Measurements from ENCODE around the gene DENND2A. TPM values are rescaled to one million over a fixed set of nuclear protein-coding genes. Genes with fewer than 3 reads are reported as not detected.

The DENND2A gene
- total and polyA plus RNA-seq, 10 donors = 1.9 to 35.3 (median 14.9) TPM

DNA sequence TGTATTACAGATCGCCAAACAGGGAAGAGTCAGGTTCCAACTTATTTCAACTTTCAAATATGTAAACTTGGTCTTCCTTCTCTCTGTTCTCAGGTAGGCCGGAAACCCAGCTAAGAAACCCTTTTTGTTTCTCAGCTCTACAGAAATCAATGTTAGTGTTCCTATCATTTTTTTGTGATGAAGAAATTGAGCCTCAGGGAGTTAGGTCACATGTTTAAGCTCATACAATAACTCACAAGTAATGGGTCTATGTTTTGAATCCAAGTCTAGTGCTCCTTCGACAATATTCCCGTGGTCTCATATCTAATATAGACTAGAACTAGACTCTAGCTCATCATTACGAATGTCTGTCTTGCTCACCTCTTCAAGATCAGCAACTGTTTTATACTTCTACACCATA, 22.3 kb downstream of the DENND2A start:
- H3K4me1 ChIP-seq = no peaks in the 10 kb centered on the region
- H3K27ac ChIP-seq = no peak overlapping the region
- intact Hi-C loops (cut with DNase I; ENCODE audit: low total_unique reads) = no loop called here
- no peaks in the 10 kb centered on the region for H3K9me3 ChIP-seq
- no peak overlapping the region for H3K4me3 ChIP-seq
- TF ChIP-seq POLR2A (IDR thresholded peaks at IDR 0.05) = no peak
- no peak for TF ChIP-seq POLR2AphosphoS5 (IDR thresholded peaks at IDR 0.05)
- TF ChIP-seq, protein P1, sequence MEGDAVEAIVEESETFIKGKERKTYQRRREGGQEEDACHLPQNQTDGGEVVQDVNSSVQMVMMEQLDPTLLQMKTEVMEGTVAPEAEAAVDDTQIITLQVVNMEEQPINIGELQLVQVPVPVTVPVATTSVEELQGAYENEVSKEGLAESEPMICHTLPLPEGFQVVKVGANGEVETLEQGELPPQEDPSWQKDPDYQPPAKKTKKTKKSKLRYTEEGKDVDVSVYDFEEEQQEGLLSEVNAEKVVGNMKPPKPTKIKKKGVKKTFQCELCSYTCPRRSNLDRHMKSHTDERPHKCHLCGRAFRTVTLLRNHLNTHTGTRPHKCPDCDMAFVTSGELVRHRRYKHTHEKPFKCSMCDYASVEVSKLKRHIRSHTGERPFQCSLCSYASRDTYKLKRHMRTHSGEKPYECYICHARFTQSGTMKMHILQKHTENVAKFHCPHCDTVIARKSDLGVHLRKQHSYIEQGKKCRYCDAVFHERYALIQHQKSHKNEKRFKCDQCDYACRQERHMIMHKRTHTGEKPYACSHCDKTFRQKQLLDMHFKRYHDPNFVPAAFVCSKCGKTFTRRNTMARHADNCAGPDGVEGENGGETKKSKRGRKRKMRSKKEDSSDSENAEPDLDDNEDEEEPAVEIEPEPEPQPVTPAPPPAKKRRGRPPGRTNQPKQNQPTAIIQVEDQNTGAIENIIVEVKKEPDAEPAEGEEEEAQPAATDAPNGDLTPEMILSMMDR (IDR thresholded peaks at IDR 0.05 in 8 of 11, conservative IDR thresholded peaks at IDR 0.05 in 3 of 11) = no peak
- H3K27me3 ChIP-seq (replicated peaks in 1 of 7) = no peaks in the 10 kb centered on the region
- no peak for DNase-seq
- H3K36me3 ChIP-seq = no peaks in the 10 kb centered on the region
- WGBS, 5 donors = 90 to 97% (median 96%) methylated on average over 5 of the region's 5 CpGs

DNA sequence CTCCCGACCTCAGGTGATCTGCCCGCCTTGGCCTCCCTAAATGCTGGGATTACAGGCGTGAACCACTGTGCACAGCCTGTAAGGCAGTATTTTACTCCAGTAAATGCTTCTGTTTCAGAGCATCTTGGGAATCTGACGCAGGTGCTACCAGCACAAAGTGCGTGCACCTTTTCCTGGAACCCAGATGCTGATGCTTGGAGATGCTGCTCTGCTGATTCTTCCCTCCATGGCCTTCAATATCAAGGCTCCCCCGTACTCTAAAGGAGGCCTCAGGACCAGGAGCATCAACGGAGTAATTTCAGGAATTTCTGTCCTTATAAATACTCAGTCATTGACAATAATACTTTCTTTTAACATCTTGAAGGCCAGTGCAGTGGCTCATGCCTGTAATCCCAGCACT, 23.5 kb downstream of the DENND2A start:
- Histone ChIP-seq H3K4me1 (no peaks in the 10 kb centered on the region), H3K4me3 (no peak overlapping the region), H3K36me3 (no peaks in the 10 kb centered on the region), H3K27ac (no peak overlapping the region), H3K27me3 (replicated peaks in 1 of 7) (no peaks in the 10 kb centered on the region), H3K9me3 (no peaks in the 10 kb centered on the region)
- TF ChIP-seq POLR2AphosphoS5 (IDR thresholded peaks at IDR 0.05) (no peak), POLR2A (IDR thresholded peaks at IDR 0.05) (no peak)
- TF ChIP-seq, protein P1 (IDR thresholded peaks at IDR 0.05 in 8 of 11, conservative IDR thresholded peaks at IDR 0.05 in 3 of 11) = no peak
- intact Hi-C loops (cut with DNase I; ENCODE audit: low total_unique reads) = no loop called here
- DNase-seq = peak; percentile 1
- WGBS, 5 donors = 91 to 95% (median 91%) methylated on average over 7 of the region's 7 CpGs

DNA sequence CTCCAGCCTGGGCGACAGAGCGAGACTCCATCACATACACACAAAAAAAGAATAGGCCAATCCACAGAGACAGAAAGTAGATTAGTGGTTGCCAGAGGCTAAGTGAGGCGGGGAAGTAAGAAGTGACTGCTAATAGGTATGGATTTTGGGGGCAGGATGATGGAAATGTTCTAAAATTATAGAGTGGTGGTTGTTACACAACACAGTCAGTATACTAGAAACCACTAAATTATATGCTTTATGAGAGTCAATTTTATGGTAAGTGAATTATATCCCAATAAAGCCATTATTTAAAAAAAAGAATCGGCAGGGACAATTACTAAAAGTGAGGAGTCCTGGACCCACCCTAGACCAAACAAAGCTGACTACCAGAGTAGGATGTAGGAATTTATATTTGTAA, 24.3 kb downstream of the DENND2A start:
- WGBS, 5 donors = 68 to 95% (median 83%) methylated on average over 4 of the region's 4 CpGs
- H3K27me3 ChIP-seq (replicated peaks in 1 of 7) = no peaks in the 10 kb centered on the region
- H3K27ac ChIP-seq = no peak overlapping the region
- intact Hi-C loops (cut with DNase I; ENCODE audit: low total_unique reads) = no loop called here
- TF ChIP-seq POLR2AphosphoS5 (IDR thresholded peaks at IDR 0.05) = no peak
- TF ChIP-seq, protein P1 (IDR thresholded peaks at IDR 0.05 in 8 of 11, conservative IDR thresholded peaks at IDR 0.05 in 3 of 11) = no peak
- no peak for TF ChIP-seq POLR2A (IDR thresholded peaks at IDR 0.05)
- H3K9me3 ChIP-seq = no peaks in the 10 kb centered on the region
- H3K36me3 ChIP-seq = no peaks in the 10 kb centered on the region
- no peak overlapping the region for H3K4me3 ChIP-seq
- no peaks in the 10 kb centered on the region for H3K4me1 ChIP-seq
- no peak for DNase-seq

DNA sequence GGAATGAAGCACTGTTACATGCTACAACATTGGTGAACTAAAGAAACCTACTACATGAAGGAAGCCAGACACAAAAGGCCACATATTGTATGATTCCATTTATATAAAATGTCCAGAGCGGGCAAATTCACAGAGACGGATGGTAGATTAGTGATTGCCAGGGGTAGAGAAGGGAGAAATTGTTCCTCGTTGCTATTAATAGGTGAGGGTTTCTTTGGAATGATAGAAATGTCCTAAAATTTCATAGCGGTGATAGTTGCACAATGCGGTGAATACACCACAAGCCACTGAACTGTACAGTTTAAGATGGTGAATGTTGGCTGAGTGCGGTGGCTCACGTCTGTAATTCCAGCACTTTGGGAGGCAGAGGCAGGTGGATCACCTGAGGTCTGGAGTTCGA, 29.0 kb downstream of the DENND2A start:
- intact Hi-C loops (cut with DNase I; ENCODE audit: low total_unique reads) = no loop called here
- H3K4me1 ChIP-seq = peaks cover 4 to 33% (median 12%) of the 10 kb centered on the region in 6 donors
- DNase-seq = peak; percentile 21
- H3K4me3 ChIP-seq = no peak overlapping the region
- 91 to 92% (median 92%) methylated on average over 8 of the region's 8 CpGs for WGBS, 5 donors
- H3K36me3 ChIP-seq = no peaks in the 10 kb centered on the region
- no peak overlapping the region for H3K27ac ChIP-seq
- H3K27me3 ChIP-seq (replicated peaks in 1 of 7) = no peaks in the 10 kb centered on the region
- H3K9me3 ChIP-seq = no peaks in the 10 kb centered on the region
- TF ChIP-seq POLR2A (IDR thresholded peaks at IDR 0.05) = no peak
- TF ChIP-seq, protein P1 (IDR thresholded peaks at IDR 0.05 in 8 of 11, conservative IDR thresholded peaks at IDR 0.05 in 3 of 11) = no peak
- no peak for TF ChIP-seq POLR2AphosphoS5 (IDR thresholded peaks at IDR 0.05)

All from spleen (tissue), 11 donors.